DOHH2 (cell line): ENCODE measurements around the gene SELP.

ENCODE experiments used
- EZH2phosphoT487 ChIP-seq: fragments of 200-600 bp; sonication (generic); IDR thresholded peaks from 2 replicates; pipeline ENCODE4 v1.6.1; 2017; ENCODE audit warnings: borderline replicate concordance, mild to moderate bottlenecking, antibody characterized with exemption, low read length, moderate library complexity, mixed read lengths
- TF ChIP-seq, protein P1 (sequence below): fragments of 200-600 bp; sonication (generic); IDR thresholded peaks from one replicate; pipeline ENCODE4 v1.5.1; 2014; ENCODE audit warnings: antibody characterized with exemption, mild to moderate bottlenecking, low read depth, low read length; ENCODE audit not compliant: poor library complexity, severe bottlenecking

DNA sequence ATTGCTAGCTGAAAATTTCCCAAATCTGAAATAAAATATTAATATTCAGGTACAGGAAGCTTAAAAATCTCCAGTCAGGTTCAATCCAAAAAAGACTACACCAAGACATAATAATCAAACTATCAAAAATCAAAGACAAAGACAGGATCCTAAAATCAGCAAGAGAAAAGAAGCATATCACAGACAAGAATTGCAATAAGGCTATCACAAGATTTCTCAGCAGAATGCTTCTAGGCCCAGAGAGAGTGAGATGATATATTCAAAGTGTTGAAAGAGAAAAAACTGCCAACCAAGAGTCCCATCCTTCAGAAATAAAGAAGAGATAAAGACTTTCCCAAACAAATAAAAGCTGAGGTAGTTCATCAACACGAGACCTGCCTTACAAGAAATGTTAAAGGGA is 5.0 kb upstream of the SELP start:
- TF ChIP-seq, protein P1, sequence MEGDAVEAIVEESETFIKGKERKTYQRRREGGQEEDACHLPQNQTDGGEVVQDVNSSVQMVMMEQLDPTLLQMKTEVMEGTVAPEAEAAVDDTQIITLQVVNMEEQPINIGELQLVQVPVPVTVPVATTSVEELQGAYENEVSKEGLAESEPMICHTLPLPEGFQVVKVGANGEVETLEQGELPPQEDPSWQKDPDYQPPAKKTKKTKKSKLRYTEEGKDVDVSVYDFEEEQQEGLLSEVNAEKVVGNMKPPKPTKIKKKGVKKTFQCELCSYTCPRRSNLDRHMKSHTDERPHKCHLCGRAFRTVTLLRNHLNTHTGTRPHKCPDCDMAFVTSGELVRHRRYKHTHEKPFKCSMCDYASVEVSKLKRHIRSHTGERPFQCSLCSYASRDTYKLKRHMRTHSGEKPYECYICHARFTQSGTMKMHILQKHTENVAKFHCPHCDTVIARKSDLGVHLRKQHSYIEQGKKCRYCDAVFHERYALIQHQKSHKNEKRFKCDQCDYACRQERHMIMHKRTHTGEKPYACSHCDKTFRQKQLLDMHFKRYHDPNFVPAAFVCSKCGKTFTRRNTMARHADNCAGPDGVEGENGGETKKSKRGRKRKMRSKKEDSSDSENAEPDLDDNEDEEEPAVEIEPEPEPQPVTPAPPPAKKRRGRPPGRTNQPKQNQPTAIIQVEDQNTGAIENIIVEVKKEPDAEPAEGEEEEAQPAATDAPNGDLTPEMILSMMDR: no peak
- no peak for TF ChIP-seq EZH2phosphoT487
